HL-60 (cell line): Measurements from ENCODE around the gene NEU3.
A peak's percentile ranks its signal among the peaks of the same experiment; 100 is the strongest.

Experiments
- DNase-seq, 2 experiments: peaks; one replicate each; pipeline ENCODE4 v3.0.0-alpha.2; 2010 to 2020; ENCODE audit warnings: low read depth in 1 of 2, low spot score in 1 of 2
- H3K27ac ChIP-seq: fragments of 250-450 bp; sonication (Bioruptor Pico); replicated peaks from 2 replicates; pipeline ENCODE4 v1.5.1; 2020; ENCODE audit warnings: mild to moderate bottlenecking, moderate library complexity
- H3K27me3 ChIP-seq: fragments of 250-450 bp; sonication (Bioruptor Pico); 2 replicates; pipeline ENCODE4 v1.5.1; 2021; ENCODE audit warnings: mild to moderate bottlenecking, moderate library complexity; ENCODE audit not compliant: insufficient read depth, poor library complexity, severe bottlenecking
- H3K4me3 ChIP-seq: replicated peaks from 2 replicates; pipeline ENCODE4 v1.5.1; 2011; ENCODE audit warnings: mild to moderate bottlenecking, control low read depth, low read length; ENCODE audit not compliant: insufficient read depth
- GABPA ChIP-seq: IDR thresholded peaks from 2 replicates; pipeline ENCODE4 v1.6.1; 2012; ENCODE audit warnings: low read depth
- POLR2AphosphoS5 ChIP-seq: IDR thresholded peaks from 2 replicates; pipeline ENCODE4 v1.6.1; 2012; ENCODE audit warnings: low read depth
- REST ChIP-seq: IDR thresholded peaks from 2 replicates; pipeline ENCODE4 v1.6.1; 2012; ENCODE audit warnings: low read depth; ENCODE audit not compliant: insufficient replicate concordance
- SPI1 ChIP-seq: IDR thresholded peaks from 2 replicates; pipeline ENCODE4 v1.6.1; 2012; ENCODE audit warnings: low read depth, mild to moderate bottlenecking, borderline replicate concordance
- TF ChIP-seq, protein P1 (sequence below): IDR thresholded peaks from one replicate; pipeline ENCODE4 v1.5.1; 2011; ENCODE audit warnings: low read length, control low read depth, inconsistent platforms; ENCODE audit not compliant: insufficient read depth

Gene NEU3

DNA sequence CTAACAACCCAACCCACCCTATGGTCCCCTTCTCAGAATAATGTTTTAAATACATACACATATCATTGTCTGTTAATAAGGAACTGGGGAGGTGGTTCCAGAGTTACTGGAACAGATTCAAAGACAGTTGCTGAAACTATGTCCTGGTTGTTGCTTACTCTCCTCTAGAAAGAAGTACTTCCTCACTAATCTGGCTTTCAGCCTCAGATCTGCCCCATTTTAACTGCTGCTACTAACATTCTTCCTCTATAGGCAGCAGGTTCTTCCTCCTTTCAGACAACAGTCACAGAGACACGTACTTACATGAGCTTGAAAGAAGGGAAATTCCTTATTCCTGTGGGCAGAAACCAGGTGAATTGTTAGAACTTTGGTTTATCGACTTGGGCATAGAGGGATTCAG is 8.1 kb upstream of the NEU3 start:
- Histone ChIP-seq H3K27me3 (no peaks in the 10 kb centered on the region), H3K27ac (peak overlapping the region; percentile 46), H3K4me3 (no peak overlapping the region)
- no peak for TF ChIP-seq POLR2AphosphoS5
- no peak for TF ChIP-seq REST
- TF ChIP-seq, protein P1, sequence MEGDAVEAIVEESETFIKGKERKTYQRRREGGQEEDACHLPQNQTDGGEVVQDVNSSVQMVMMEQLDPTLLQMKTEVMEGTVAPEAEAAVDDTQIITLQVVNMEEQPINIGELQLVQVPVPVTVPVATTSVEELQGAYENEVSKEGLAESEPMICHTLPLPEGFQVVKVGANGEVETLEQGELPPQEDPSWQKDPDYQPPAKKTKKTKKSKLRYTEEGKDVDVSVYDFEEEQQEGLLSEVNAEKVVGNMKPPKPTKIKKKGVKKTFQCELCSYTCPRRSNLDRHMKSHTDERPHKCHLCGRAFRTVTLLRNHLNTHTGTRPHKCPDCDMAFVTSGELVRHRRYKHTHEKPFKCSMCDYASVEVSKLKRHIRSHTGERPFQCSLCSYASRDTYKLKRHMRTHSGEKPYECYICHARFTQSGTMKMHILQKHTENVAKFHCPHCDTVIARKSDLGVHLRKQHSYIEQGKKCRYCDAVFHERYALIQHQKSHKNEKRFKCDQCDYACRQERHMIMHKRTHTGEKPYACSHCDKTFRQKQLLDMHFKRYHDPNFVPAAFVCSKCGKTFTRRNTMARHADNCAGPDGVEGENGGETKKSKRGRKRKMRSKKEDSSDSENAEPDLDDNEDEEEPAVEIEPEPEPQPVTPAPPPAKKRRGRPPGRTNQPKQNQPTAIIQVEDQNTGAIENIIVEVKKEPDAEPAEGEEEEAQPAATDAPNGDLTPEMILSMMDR, result no peak
- peak; percentile 72; the same call in 1 of the 2 replicates for TF ChIP-seq SPI1
- TF ChIP-seq GABPA, result no peak
- DNase-seq, result peak in 1 of 2 experiments; percentile 74

GRCh38 chr11:74981888-74982287 is 6.8 kb upstream of the NEU3 start:
- TF ChIP-seq GABPA (no peak), REST (no peak), POLR2AphosphoS5 (no peak), SPI1 (no peak)
- TF ChIP-seq, protein P1, result no peak
- Histone ChIP-seq H3K4me3 (no peak overlapping the region), H3K27me3 (no peaks in the 10 kb centered on the region), H3K27ac (no peak overlapping the region)
- no peak for DNase-seq

- no peak for TF ChIP-seq REST
- TF ChIP-seq POLR2AphosphoS5, result no peak
- no peak for TF ChIP-seq GABPA
- TF ChIP-seq SPI1, result no peak
- TF ChIP-seq, protein P1, result no peak
- DNase-seq, result no peak
- no peak overlapping the region for H3K27ac ChIP-seq
Measured at GRCh38 chr11:74984070-74984469, 4.7 kb upstream of the NEU3 start.

More at GRCh38 chr11:74984070-74984469, 4.7 kb upstream of the NEU3 start:
- H3K27me3 ChIP-seq, result no peaks in the 10 kb centered on the region
- H3K4me3 ChIP-seq, result no peak overlapping the region
